ENCODE measurements around the gene GH2.

GH2 gene

DNA sequence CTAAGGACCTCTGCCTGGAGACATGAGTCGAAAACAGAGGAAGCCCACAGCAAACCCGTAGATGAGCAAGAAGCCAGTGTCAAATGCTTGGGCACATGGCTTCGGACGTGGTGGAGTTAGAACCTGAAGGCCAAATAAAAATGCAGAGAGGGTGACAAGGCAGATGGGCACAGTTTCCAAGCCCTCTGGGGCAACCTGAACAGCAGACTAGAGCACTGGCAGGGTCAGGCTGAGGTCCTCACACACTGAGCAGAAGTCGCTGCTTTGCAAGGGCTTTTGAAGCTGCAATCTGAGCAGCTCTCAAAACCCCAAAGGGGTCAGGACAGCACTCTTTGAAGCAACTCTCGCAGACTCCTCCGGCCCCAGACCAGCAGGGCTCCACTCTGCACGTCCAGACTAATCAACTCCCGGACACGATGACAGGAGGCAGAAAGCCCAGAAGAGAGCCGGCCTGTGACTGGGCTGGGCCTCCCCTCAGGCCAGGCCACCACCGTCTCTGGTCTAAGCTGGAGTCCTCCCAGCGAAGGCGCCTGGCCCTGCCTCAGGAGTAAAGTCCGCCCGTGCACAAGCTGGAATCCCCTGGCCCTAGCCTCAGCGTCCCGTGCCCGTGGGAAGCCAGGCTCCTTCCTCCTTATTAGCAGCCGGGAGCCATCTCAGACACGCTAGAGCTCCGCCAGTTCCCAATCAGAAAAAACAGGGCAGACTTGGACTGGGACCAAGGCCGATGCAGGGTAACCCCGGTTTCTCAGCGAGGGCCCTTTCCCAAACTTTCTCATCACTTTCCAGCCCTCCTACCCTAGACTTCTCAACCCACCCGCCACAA is 40.2 kb downstream of the GH2 start:
- DNase-seq (ENCODE audit: low read depth in 2 of 2) = no peak

DNA sequence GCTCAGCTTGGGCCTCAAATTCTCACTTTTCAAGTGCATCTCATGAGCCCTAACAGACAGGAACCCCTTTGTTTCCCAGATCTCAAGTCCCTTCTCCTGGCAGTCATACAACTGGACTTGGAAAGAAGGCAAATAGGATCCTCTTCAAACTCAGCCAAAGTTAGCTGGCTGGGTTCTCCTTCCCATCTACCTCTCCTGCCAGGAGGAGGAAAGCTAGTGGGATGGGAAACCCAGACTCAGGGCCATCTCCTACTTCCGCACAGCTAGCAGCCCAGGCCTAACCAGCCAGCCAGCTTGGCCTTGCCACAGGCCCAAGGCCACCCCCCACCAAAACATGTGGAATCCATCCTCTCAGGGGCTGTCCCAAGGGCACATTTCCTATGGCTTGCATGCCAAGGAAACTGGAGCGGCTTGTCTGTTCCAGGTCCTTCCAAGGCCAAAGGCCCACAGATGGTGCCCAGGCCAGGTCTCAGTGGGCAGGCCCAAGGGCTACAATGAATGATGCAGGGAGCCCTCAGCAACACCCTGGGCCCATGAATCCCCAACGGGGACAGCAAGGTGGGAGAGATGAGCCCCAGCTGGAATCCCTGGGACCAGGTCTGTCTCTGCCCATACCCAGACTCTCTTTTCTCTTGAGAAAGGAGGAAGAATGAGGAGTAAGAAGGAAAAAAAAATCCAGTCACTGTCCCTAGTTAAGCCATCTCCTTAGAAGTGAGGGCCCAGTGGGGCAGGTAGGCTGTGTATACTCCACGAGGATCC is 41.0 kb downstream of the GH2 start:
- no peak for DNase-seq (ENCODE audit: low read depth in 2 of 2)

DNA sequence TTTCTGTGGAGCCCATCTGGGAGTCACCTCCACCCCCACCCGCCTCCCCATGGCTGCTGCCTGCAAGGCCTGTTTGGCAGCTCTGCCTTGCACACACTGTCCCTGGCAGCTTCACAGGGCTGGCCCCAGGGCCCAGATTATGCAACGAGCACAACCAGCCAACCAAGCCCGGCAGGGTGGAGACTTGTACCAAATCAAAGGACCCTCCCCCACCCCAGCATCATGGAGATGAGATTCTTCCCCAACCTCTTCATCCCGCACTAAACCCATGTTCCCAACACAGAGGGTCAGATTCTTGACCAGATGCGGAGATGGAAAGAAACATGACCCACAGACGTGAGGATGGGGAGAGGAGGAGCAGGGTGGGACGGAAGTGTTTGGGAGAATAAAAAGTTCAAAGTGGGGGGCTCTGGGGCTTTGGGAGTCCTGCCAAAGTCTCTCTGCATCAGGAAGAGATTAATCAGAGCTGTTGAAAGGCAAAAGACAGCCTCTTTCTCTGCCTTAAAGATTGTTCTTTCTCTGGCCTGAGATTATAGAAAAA is 43.0 kb downstream of the GH2 start:
- DNase-seq (ENCODE audit: low read depth in 2 of 2) = no peak

DNA sequence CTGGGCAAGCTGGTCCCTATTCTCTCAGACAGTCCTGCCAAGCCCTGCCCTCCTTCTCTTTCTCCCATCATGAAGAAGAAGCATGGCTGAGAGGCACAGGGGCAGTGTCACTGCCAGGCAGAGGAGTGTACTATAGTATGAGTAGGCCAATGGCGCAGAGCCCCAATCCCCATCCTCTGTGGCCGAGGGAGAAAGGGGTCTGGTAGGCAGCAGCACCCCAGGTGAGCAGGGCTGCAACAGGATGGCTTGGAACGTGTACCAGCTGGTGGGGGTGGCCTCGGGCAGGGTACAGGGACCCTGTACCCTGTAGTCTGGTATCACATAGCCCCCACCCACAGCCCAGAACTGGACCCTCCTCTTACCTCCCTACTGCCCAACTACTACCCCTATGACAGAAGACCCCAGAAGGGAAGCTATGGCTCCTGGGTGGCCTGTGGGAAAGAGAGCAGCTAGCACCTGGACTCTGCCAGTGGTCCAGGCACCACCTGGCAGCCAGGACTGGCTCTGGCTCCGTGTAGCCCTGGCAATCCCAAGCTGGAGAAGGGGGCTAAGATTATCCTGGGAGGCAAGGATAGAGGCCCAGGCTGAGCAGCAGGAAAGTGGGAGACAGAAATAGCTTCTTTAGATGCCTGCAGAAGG is 43.7 kb downstream of the GH2 start:
- DNase-seq (ENCODE audit: low read depth in 2 of 2) = no peak

DNA sequence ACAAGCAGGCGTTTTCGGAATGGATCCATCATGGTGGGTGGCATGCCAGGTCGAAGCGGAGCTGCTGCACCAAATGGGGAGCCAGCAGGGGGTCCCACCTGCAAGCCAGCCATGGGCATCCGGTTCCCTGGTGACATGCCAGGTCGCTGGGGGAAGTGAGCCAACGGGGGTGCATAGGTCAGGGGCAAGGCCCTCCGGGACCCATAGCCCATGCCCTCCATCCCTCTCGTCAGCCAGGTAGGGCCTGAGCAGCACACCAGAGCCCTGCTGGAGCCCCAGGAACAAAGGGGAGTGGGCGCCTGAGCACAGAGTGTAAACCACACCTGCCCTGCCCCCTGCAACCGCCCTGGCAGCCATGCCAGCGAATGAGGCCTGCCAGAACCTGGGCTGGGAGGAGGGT is 44.3 kb downstream of the GH2 start:
- DNase-seq (ENCODE audit: low read depth in 2 of 2) = no peak

DNA sequence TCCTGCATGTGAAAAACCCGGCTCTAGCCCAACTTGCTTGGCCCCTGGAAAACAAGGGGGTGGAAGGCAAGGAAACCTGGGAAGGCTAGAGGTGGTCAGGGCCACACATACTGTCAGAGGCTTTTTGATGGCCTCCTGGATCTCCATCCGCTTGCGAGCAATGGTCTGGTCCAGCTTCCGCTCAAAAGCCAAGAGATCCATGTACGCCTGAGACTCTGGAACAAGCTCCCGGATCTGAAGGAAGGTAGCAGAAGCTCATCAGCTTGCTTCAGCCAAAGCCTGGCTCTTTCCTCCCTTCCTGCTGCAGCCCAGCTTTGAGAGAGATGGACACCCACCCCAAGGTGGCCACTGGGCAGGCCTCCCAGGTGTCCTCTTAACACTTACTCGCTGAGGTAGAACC is 44.9 kb downstream of the GH2 start:
- no peak for DNase-seq (ENCODE audit: low read depth in 2 of 2)

DNA sequence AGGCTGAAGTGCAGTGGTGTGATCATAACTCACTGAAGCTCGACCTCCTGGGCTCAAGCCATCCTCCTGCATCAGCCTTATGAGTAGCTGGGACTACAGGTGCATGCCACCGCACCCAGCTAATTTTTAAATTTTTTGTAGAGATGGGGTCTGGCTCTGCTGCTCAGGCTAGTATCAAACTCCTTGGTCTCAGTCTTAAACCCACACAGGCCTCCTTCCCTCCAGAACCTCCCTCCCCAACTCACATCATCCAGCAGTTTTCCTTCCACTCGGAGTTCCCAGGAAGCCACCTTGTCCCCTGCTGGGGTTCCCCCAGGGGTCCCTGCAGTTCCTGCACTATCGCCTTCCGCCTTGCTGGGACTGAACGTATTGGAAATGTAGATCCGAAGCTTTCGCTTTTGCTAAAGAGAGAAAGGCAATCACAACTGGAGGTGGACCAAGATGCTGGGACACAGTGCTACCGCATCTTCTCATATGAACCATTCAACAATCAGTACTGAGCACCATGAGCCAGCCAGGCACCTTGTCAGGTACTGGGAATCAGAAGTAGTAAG is 46.5 kb downstream of the GH2 start:
- DNase-seq (ENCODE audit: low read depth in 2 of 2) = no peak

DNA sequence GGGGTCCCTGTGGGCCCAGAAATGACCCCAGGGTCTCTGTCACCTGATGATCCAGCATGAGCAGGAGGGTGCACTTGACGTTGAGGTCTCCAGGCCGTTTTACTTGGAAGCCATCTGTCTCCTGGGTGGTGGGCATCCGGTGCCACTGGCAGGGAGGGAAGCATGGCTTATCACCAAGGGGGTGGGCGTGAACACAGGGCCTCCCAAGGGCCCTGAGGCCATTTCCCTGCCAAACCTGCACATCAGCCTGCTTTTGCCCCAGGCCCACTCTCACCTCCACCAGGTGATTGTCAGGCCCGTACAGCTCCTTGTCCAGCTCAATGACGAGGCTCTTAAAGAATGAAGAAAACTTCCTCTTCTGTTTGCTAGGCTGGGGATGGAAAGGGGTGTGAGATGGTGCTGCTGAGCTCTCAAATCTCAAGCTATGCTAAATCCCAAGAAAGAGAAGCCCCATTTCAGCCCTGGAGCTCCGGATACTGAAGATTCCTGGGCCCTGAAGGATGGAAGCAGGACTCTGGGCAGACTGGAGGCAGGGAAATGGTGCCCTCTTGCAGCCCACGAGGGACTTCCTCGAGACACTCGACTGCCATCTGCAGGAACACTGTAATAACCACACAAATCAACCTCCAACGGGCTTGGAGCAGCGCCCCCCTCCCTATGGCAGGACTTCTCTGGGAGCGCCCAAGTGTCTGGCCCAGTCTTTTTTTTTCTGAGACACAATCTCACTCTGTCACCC is 47.1 kb downstream of the GH2 start:
- DNase-seq (ENCODE audit: low read depth in 2 of 2) = peak in 1 of 2 donors; percentile 48

DNA sequence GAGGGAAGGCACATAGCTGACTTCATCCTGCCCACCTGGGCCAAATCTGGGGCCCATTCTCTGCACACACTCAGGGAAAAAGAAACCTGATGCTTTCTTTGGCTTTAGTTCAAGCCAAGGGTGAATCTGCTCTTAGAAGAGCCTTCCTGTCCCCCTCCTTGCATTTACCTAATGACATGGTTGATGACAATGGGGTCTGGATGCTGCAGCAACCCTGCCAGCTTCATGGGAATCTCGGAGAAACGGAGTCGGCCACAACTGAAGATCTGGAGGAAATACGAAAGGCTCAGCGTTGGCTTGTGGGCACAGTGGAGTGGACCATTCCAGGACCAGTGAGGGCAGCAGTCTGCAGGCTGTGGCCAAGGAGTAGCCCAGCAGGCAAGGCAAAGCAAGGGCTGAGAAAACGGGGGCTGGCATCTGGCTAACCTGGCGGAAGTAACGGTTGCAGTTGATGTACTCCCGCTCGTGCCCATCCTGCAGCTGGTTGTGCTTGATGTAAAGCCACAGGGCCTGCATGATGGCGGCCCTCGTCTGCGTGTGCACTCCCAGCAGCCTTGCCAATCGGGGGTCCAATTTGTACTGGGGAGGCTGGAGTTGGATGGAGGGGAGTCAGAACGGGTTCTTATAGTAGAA is 47.9 kb downstream of the GH2 start:
- no peak for DNase-seq (ENCODE audit: low read depth in 2 of 2)

DNA sequence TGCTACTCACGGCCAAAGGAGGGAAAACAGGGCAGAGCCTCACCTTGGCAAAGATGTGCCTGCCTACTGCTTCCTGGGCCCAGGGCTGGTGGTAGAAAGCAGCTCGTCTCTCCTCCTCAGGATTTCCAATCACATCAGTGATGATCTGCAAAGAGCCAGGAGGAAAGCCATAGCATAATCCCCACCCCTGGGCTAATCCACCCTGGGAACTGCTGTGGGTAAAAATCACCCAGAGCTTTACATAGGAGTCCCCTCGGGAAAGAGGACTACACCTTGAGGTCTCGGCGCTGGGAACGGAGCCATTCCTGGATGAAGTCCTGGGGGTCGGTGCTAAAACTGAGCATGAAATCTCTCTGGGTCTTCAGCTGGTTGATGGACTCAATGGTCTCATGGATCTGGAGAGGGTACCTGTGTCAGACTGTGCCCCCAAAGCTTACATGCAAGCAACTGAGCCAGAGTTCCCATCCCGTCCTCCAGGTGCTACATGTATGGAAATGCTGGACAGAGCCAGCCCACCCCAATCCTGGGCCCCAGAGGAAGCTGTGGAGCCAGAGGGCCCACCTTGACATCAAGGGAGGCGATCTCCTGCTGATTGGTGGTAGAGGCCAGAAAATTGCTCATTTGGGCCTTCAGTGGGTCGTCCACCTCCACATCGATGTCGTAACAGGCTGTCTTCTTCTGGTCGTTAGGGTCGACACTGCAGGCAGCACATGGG is 48.6 kb downstream of the GH2 start:
- no peak for DNase-seq (ENCODE audit: low read depth in 2 of 2)

DNA sequence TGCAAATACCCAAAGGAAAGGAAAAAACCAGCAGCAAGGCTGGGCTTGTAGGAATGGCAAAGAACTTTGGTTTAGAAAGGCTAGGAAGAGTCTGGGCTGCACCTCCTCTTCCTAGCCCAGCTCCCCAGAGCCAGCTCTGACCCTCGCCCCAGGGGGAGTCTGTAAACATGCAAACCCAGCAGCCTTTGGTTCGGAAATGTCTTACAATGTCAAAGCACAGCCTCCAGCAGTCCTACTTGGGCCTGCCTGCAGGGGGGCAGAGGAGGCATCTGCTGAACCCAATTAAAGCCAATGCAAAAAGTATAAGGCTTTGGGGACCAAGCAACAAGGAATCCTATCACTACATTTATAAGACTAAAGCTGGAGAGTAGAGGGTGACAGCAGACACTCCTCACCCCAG is 49.3 kb downstream of the GH2 start:
- DNase-seq (ENCODE audit: low read depth in 2 of 2) = no peak

DNA sequence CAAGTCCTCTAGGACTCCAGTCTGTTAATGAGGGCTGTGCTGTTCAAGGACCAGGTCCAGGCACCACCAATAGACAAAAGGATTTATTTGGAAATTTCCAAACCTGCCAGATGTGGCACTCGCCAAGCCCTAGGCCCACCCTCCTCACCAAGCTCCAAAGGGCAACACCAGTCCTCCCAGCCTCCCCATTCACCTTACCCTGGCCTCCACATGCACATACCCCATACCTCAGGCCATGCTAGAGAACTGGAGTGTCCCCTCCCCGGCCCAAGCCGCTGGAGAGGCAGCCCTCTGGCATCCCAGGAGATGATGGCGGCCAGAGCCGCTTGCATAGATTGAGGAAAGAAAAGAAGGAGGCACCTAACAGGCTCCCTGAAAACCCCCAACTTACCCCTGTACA is 49.7 kb downstream of the GH2 start:
- DNase-seq (ENCODE audit: low read depth in 2 of 2) = no peak

DNA sequence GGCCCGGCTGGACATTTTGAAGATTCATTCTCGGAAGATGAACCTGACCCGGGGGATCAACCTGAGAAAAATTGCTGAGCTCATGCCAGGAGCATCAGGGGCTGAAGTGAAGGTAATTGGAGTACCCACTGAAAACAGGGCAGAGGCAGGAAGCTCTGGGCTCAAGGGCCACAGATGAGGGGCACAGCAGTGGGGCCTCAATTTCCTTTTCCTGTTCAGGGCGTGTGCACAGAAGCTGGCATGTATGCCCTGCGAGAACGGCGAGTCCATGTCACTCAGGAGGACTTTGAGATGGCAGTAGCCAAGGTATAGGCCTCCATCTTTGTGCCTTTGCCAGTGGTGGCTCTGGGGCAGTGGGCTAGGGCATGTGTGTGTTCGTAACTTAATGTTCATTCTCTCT is 50.2 kb downstream of the GH2 start:
- DNase-seq (ENCODE audit: low read depth in 2 of 2) = no peak

DNA sequence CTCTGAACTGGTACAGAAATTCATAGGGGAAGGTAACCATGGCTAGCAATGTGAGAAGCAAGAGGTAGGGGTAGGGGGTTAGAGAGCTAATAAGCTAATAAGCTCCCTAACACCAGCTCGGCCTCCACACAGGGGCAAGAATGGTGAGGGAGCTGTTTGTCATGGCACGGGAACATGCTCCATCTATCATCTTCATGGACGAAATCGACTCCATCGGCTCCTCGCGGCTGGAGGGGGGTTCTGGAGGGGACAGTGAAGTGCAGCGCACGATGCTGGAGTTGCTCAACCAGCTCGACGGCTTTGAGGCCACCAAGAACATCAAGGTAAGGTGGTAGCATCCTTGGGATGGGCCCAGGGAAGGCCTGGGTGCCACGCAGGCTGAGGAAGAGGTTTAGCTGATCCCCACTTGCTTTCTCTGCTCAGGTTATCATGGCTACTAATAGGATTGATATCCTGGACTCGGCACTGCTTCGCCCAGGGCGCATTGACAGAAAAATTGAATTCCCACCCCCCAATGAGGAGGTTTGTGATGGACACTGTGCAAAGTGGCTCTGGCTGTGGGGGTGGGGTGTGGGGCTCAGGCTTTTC is 50.7 kb downstream of the GH2 start:
- DNase-seq (ENCODE audit: low read depth in 2 of 2) = no peak

DNA sequence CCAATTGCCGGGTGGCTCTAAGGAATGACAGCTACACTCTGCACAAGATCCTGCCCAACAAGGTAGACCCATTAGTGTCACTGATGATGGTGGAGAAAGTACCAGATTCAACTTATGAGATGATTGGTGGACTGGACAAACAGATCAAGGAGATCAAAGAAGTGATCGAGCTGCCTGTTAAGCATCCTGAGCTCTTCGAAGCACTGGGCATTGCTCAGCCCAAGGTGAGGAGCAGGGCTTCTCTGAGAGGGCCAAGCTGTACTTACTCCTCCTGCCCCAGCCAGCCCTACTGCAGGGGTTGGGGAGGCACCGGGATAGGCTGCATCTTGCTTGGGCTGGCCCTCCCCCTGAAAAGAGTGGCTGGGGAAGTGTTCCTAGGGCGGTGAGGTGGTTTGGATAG is 51.5 kb downstream of the GH2 start:
- DNase-seq (ENCODE audit: low read depth in 2 of 2) = no peak
